DMS79 treated with DMSO at 0.1 percent for 48 hours (cell line): ENCODE measurements around the gene MEF2D.

ENCODE experiments used
- DNase-seq: peaks from one replicate; lab custom pipeline; 2025; lab: John Stamatoyannopoulos, UW

The MEF2D gene

GRCh38 chr1:156468693-156469345 is 31.8 kb downstream of the MEF2D start:
- no peak for DNase-seq

GRCh38 chr1:156467906-156468305 is 32.7 kb downstream of the MEF2D start:
- DNase-seq = no peak

GRCh38 chr1:156467385-156467784 is 33.2 kb downstream of the MEF2D start:
- DNase-seq = no peak

- DNase-seq = no peak
These were observed 34.7 kb downstream of the MEF2D start for GRCh38 chr1:156465747-156466365.

GRCh38 chr1:156464825-156465452 is 35.6 kb downstream of the MEF2D start:
- DNase-seq = no peak

GRCh38 chr1:156464335-156464734 is 36.2 kb downstream of the MEF2D start:
- DNase-seq = no peak

GRCh38 chr1:156463874-156464273 is 36.7 kb downstream of the MEF2D start:
- no peak for DNase-seq

- DNase-seq = no peak
These were observed 37.4 kb downstream of the MEF2D start for GRCh38 chr1:156462954-156463795.

- no peak for DNase-seq
These were observed 38.6 kb downstream of the MEF2D start for GRCh38 chr1:156461781-156462647.

GRCh38 chr1:156461109-156461508 is 39.5 kb downstream of the MEF2D start:
- DNase-seq = no peak

- DNase-seq = no peak
These were observed 40.0 kb downstream of the MEF2D start for GRCh38 chr1:156460525-156460924.

- no peak for DNase-seq
These were observed 42.4 kb downstream of the MEF2D start for GRCh38 chr1:156458181-156458503.

- DNase-seq = peak; percentile 99
These were observed 43.7 kb downstream of the MEF2D start for GRCh38 chr1:156456625-156457465.

- no peak for DNase-seq
These were observed 45.2 kb downstream of the MEF2D start for GRCh38 chr1:156455362-156455761.

- DNase-seq = no peak
These were observed 47.7 kb downstream of the MEF2D start for GRCh38 chr1:156452907-156453306.

GRCh38 chr1:156451505-156452160 is 48.9 kb downstream of the MEF2D start:
- no peak for DNase-seq

GRCh38 chr1:156448134-156448967 is 52.2 kb downstream of the MEF2D start:
- DNase-seq = no peak

GRCh38 chr1:156445789-156446263 is 54.7 kb downstream of the MEF2D start:
- peak; percentile 82 for DNase-seq

GRCh38 chr1:156444407-156445001 is 56.1 kb downstream of the MEF2D start:
- no peak for DNase-seq
